Measurements from ENCODE around the gene NBPF12.
"Not testable (repeated sequence)": the region's sequence is repeated elsewhere in the genome, so short reads cannot be mapped to it uniquely, and the experiment has no call there.

DNA sequence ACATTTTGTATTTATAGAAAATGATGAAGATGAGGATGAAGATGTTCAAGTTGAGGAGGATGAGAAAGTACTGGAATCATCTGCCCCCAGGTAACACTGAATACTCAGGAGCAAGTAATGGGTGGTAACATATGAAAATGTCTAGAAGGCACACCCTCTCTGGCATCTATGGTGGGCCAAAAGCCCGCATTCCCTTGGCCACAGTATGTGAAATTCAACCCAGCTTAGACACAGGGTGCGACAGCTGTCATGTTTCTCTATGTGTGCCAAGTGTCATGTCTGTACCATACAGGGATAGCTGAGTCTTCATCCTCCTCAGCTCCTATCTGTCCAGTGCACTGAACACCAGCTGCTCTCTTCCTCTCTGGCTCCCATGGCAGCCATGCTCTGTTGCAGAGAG is 26.2 kb downstream of the NBPF12 start:
- TF ChIP-seq POLR2A (IDR thresholded peaks at IDR 0.05; ENCODE audit: insufficient read depth in 1 of 2, low read depth in 2 of 2, low read length in 2 of 2); POLR2AphosphoS5 (IDR thresholded peaks at IDR 0.05; ENCODE audit: low read depth, low read length); TCF7L2 (IDR thresholded peaks at IDR 0.05; ENCODE audit: low read depth, low read length); HOXD1 (CRISPR knock-in tag; IDR thresholded peaks at IDR 0.05); NR3C1 (CRISPR knock-in tag; IDR thresholded peaks at IDR 0.05); HNRNPK (IDR thresholded peaks at IDR 0.05; ENCODE audit: low read depth, low read length, poor library complexity, severe bottlenecking); ZNF569 (CRISPR knock-in tag; IDR thresholded peaks at IDR 0.05; ENCODE audit: borderline replicate concordance); ZNF749 (CRISPR knock-in tag; IDR thresholded peaks at IDR 0.05; ENCODE audit: borderline replicate concordance); HOXA7 (CRISPR knock-in tag; IDR thresholded peaks at IDR 0.05); JUND (CRISPR knock-in tag; IDR thresholded peaks at IDR 0.05); EZH2 (conservative IDR thresholded peaks at IDR 0.05; ENCODE audit: low read depth, low read length): not testable (repeated sequence)
- TF ChIP-seq, protein P1, sequence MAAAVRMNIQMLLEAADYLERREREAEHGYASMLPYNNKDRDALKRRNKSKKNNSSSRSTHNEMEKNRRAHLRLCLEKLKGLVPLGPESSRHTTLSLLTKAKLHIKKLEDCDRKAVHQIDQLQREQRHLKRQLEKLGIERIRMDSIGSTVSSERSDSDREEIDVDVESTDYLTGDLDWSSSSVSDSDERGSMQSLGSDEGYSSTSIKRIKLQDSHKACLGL (CRISPR knock-in tag; IDR thresholded peaks at IDR 0.05), result not testable (repeated sequence)
- TF ChIP-seq, protein P2, sequence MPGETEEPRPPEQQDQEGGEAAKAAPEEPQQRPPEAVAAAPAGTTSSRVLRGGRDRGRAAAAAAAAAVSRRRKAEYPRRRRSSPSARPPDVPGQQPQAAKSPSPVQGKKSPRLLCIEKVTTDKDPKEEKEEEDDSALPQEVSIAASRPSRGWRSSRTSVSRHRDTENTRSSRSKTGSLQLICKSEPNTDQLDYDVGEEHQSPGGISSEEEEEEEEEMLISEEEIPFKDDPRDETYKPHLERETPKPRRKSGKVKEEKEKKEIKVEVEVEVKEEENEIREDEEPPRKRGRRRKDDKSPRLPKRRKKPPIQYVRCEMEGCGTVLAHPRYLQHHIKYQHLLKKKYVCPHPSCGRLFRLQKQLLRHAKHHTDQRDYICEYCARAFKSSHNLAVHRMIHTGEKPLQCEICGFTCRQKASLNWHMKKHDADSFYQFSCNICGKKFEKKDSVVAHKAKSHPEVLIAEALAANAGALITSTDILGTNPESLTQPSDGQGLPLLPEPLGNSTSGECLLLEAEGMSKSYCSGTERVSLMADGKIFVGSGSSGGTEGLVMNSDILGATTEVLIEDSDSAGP (CRISPR knock-in tag; IDR thresholded peaks at IDR 0.05; ENCODE audit: borderline replicate concordance), result not testable (repeated sequence)
- TF ChIP-seq, protein P3, sequence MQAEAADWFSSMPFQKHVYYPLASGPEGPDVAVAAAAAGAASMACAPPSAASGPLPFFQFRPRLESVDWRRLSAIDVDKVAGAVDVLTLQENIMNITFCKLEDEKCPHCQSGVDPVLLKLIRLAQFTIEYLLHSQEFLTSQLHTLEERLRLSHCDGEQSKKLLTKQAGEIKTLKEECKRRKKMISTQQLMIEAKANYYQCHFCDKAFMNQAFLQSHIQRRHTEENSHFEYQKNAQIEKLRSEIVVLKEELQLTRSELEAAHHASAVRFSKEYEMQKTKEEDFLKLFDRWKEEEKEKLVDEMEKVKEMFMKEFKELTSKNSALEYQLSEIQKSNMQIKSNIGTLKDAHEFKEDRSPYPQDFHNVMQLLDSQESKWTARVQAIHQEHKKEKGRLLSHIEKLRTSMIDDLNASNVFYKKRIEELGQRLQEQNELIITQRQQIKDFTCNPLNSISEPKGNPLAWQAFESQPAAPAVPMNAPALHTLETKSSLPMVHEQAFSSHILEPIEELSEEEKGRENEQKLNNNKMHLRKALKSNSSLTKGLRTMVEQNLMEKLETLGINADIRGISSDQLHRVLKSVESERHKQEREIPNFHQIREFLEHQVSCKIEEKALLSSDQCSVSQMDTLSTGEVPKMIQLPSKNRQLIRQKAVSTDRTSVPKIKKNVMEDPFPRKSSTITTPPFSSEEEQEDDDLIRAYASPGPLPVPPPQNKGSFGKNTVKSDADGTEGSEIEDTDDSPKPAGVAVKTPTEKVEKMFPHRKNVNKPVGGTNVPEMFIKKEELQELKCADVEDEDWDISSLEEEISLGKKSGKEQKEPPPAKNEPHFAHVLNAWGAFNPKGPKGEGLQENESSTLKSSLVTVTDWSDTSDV (CRISPR knock-in tag; IDR thresholded peaks at IDR 0.05), result not testable (repeated sequence)

All from HepG2 (cell line).